Mesothelial cell of epicardium (in vitro differentiated cells): ENCODE data around the gene LRP3. TPM values are rescaled to one million over a fixed set of nuclear protein-coding genes. Genes with fewer than 3 reads are reported as not detected.
"Not testable (repeated sequence)": the region's sequence is repeated elsewhere in the genome, so short reads cannot be mapped to it uniquely, and the experiment has no call there.

Source experiments
- DNase-seq, 2 experiments: peaks; one replicate each; pipeline ENCODE4 v3.0.0; 2021; ENCODE audit warnings: low spot score in 2 of 2; ENCODE audit not compliant: unreplicated experiment in 2 of 2
- H3K27ac Mint-ChIP-seq: 2 replicates; pipeline ENCODE4 v1.8.0; 2021; ENCODE audit warnings: mixed read lengths
- H3K27me3 Mint-ChIP-seq: 2 replicates; pipeline ENCODE4 v1.8.0; 2021; ENCODE audit warnings: low read depth, mixed read lengths
- H3K36me3 Mint-ChIP-seq: 2 replicates; pipeline ENCODE4 v1.8.0; 2021; ENCODE audit warnings: mixed read lengths
- H3K4me1 Mint-ChIP-seq: 2 replicates; pipeline ENCODE4 v1.8.0; 2021; ENCODE audit warnings: mixed read lengths
- H3K4me3 Mint-ChIP-seq: 2 replicates; pipeline ENCODE4 v1.8.0; 2021; ENCODE audit warnings: mild to moderate bottlenecking, moderate library complexity, mixed read lengths
- H3K9me3 Mint-ChIP-seq: 2 replicates; pipeline ENCODE4 v1.8.0; 2021; ENCODE audit warnings: mixed read lengths
- total RNA-seq: library from RNA; stranded (reverse); gene quantifications from 3 replicates; pipeline ENCODE4 v1.2.1, GENCODE V29; 2021
- TF ChIP-seq, protein P1 (sequence below): fragments of 200-600 bp; sonication (generic); IDR thresholded peaks from one replicate; pipeline ENCODE4 v1.5.0; 2021; ENCODE audit warnings: antibody characterized with exemption; ENCODE audit not compliant: unreplicated experiment

The LRP3 gene
- total RNA-seq, 1 donor from 2014 or later = 34.1 TPM

DNA sequence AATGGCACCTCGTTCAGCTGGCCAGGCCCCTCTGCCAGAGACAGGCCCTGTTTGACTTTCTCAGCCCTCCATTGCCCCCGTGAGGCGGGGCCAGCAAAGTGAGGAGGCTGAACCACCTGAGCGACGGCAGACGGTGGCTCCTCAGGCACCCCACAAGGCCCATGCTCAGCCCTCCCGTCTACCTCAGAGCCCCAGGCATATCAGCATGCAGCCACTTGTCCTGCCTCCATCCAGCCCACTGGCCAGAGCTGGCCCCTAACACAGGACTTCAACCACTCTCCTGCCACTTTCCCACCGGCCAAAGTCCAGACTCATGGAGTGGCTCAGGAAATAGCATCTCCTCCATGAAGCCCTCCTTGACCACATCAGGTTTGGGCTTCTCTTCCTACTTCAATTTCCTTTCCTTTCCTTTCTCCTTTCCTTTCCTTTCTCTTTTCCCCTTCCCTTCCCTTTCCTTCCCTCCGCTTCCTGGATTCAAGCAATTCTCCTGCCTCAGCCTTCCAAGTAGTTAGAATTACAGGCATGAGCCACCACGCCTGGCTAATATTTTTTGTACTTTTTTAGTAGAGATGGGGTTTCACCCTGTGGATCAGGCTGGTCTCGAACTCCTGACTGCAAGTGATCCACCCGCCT lies 22.2 kb downstream of the LRP3 start:
- H3K27ac Mint-ChIP-seq = no peak overlapping the region
- TF ChIP-seq, protein P1, sequence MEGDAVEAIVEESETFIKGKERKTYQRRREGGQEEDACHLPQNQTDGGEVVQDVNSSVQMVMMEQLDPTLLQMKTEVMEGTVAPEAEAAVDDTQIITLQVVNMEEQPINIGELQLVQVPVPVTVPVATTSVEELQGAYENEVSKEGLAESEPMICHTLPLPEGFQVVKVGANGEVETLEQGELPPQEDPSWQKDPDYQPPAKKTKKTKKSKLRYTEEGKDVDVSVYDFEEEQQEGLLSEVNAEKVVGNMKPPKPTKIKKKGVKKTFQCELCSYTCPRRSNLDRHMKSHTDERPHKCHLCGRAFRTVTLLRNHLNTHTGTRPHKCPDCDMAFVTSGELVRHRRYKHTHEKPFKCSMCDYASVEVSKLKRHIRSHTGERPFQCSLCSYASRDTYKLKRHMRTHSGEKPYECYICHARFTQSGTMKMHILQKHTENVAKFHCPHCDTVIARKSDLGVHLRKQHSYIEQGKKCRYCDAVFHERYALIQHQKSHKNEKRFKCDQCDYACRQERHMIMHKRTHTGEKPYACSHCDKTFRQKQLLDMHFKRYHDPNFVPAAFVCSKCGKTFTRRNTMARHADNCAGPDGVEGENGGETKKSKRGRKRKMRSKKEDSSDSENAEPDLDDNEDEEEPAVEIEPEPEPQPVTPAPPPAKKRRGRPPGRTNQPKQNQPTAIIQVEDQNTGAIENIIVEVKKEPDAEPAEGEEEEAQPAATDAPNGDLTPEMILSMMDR = no peak
- no peaks in the 10 kb centered on the region for H3K36me3 Mint-ChIP-seq
- H3K27me3 Mint-ChIP-seq = peaks cover 12% of the 10 kb centered on the region
- DNase-seq = no peak
- H3K4me3 Mint-ChIP-seq = no peak overlapping the region
- H3K9me3 Mint-ChIP-seq = no peaks in the 10 kb centered on the region
- peaks cover 2% of the 10 kb centered on the region for H3K4me1 Mint-ChIP-seq

DNA sequence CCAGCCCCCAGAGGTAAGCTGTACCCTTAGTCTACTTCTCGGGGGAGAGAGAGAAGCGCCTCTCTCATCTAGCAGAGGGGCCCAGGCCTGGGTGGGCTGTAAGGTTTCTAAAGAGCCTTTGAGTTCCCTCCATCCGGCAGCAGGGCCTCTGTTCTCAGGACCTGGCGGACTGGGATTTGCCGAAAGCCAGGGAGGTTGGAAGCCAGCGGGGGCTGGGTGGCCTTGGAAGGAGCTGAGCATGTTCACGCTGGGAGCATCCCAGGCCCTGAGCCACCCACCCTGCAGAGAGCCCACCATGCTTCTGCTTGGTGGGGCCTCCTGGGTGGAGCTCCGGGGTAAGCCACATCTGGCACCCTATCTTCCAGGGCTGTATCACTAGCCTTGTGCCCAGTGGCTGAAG lies 23.8 kb downstream of the LRP3 start:
- Mint-ChIP-seq H3K27ac (no peak overlapping the region), H3K36me3 (no peaks in the 10 kb centered on the region), H3K4me3 (no peak overlapping the region), H3K9me3 (no peaks in the 10 kb centered on the region), H3K27me3 (peaks cover 26% of the 10 kb centered on the region), H3K4me1 (peaks cover 2% of the 10 kb centered on the region)
- TF ChIP-seq, protein P1 = no peak
- DNase-seq = no peak

DNA sequence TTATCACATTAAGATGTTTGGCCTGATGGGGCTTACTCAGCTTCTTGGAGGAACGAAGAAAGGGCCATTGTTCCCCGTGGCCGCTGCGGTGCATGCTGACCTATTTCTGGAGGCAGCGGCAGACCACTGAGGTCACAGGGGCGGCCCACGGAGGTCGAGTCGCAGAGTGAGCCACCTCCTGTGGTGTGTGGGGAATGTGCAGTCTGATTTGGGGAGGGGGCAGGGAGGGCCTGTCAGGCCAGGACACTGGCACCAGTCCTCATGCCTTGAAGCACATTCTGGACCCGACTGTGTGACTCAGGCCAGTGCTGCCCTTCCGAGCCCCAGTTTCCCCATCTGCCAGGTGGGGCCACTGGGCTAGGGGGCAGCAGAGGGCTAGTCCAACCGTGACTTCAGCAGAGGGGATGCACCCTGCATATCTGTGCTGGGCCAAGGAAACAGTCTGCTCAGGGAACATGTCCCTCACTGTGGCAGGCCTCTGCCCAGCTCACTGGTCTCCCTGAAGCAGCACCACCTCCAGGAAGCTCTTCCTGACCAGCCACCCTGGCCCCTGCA lies 25.2 kb downstream of the LRP3 start:
- Mint-ChIP-seq H3K4me1 (peaks cover 2% of the 10 kb centered on the region), H3K27ac (no peak overlapping the region)
- DNase-seq = no peak

DNA sequence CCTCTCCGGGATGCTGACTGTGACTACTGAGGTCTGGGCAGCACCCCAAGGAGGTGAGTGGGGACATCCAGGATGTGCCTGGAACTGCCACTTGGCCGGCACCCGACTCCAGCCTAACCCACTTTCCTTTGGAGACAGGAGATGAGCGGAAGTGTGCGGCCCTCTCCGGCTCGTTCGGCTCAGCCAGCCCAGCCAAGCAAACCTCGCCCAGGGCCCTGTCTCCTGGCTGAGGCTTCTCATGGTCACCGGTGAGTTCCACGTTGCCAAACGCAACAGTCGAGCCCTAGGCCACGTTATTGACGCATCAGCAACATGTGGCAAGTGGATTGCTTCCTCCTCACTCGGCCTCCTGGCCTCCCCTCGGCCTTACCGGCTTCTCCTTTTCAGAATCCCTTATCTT lies 26.0 kb downstream of the LRP3 start:
- TF ChIP-seq, protein P1 = no peak
- Mint-ChIP-seq H3K4me1 (no peaks in the 10 kb centered on the region), H3K36me3 (peaks cover 2% of the 10 kb centered on the region), H3K9me3 (no peaks in the 10 kb centered on the region), H3K4me3 (no peak overlapping the region), H3K27me3 (peaks cover 45% of the 10 kb centered on the region), H3K27ac (no peak overlapping the region)
- DNase-seq = no peak

More for the DNA sequence above, 25.2 kb downstream of the LRP3 start:
- no peaks in the 10 kb centered on the region for H3K9me3 Mint-ChIP-seq
- H3K27me3 Mint-ChIP-seq = peaks cover 39% of the 10 kb centered on the region
- H3K36me3 Mint-ChIP-seq = no peaks in the 10 kb centered on the region
- H3K4me3 Mint-ChIP-seq = no peak overlapping the region
- TF ChIP-seq, protein P1 = no peak

DNA sequence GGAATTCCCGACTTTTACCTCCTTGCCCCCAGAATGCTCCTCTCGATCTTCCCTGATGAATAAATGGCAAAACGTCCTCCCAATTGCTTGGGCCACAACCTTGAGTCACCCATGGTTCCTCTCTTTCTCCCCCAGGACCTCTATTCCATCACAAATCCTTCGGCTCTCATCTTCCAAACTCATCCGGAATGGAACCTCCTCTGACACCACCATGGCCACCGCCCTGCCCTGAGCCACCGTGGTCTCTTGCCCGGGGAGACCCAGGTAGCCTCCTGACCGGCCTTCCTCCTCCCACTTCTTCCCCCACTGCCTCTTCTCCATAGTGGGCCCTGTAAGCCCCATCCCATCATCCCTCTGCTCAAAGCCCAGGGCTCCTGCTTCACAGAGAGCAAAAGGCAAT lies 26.6 kb downstream of the LRP3 start:
- H3K4me1 Mint-ChIP-seq = no peaks in the 10 kb centered on the region
- H3K27me3 Mint-ChIP-seq = peaks cover 47% of the 10 kb centered on the region
- DNase-seq = no peak
- no peak overlapping the region for H3K27ac Mint-ChIP-seq
- TF ChIP-seq, protein P1 = no peak
- no peaks in the 10 kb centered on the region for H3K9me3 Mint-ChIP-seq
- H3K36me3 Mint-ChIP-seq = peaks cover 2% of the 10 kb centered on the region
- H3K4me3 Mint-ChIP-seq = no peak overlapping the region

DNA sequence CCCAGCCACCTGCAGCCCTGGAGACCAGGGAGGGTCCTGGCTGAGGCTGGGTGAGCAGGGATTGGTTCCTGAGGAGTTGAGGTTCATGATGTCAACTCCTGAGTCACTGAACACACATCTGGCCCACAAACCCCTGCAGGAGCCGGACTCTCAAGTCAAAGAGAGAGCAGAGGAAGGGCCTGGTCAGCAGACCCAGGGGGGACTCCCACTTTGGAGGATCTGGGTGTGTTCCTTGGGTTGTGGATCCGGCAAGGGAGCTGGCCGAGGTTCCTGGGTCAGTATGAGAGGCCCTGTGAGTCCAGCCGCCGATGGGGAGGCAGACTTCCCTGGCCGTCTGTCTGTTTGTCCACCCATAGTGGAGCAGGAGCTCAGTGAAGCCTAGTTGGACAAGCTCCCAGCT lies 27.5 kb downstream of the LRP3 start:
- Mint-ChIP-seq H3K27me3 (peaks cover 55% of the 10 kb centered on the region), H3K4me3 (no peak overlapping the region), H3K4me1 (peaks cover 3% of the 10 kb centered on the region), H3K27ac (no peak overlapping the region), H3K9me3 (no peaks in the 10 kb centered on the region), H3K36me3 (peaks cover 2% of the 10 kb centered on the region)
- TF ChIP-seq, protein P1 = no peak
- DNase-seq = no peak

DNA sequence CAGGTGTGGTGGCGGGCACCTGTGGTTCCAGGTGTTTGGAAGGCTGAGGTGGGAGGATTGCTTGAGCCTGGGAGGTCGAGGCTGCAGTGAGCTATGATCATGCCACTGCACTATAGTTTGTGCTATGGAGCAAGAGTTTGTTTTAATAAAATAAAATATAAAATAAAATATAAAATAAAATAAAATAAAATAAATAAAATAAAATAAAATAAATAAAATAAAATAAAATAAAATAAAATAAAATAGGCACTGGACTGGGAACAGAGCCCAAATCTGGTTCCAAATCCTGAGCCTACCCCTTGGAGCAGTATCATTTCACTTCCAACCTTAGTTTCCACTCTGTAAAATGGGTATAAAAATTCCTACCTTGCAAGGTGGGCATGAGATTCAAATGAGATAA lies 28.1 kb downstream of the LRP3 start:
- not testable (repeated sequence) for DNase-seq, H3K9me3 Mint-ChIP-seq, H3K4me3 Mint-ChIP-seq, H3K36me3 Mint-ChIP-seq, H3K4me1 Mint-ChIP-seq, H3K27ac Mint-ChIP-seq
- peaks cover 59% of the 10 kb centered on the region for H3K27me3 Mint-ChIP-seq
